ENCODE results near the gene SCNN1G.

DNA sequence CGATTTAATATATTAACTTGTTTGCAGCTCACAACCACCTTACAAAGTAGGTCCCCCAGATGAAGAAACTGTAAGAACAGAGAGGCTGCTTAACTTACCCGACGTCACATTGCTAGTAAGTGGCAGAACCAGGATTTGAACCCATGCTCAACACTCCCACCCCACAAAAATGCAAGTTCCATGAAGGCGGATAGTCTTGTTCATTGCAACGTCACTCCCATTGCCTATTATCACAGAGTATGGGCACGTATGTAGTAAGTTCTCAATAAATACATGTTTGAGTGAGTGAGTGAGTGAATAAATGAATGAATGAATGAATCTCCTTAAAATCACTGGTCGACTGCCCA is 34.4 kb upstream of the SCNN1G start:
- TF ChIP-seq, protein P1, sequence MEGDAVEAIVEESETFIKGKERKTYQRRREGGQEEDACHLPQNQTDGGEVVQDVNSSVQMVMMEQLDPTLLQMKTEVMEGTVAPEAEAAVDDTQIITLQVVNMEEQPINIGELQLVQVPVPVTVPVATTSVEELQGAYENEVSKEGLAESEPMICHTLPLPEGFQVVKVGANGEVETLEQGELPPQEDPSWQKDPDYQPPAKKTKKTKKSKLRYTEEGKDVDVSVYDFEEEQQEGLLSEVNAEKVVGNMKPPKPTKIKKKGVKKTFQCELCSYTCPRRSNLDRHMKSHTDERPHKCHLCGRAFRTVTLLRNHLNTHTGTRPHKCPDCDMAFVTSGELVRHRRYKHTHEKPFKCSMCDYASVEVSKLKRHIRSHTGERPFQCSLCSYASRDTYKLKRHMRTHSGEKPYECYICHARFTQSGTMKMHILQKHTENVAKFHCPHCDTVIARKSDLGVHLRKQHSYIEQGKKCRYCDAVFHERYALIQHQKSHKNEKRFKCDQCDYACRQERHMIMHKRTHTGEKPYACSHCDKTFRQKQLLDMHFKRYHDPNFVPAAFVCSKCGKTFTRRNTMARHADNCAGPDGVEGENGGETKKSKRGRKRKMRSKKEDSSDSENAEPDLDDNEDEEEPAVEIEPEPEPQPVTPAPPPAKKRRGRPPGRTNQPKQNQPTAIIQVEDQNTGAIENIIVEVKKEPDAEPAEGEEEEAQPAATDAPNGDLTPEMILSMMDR (IDR thresholded peaks at IDR 0.05) = no peak
- no peak for TF ChIP-seq EP300 (IDR thresholded peaks at IDR 0.05)
- TF ChIP-seq POLR2AphosphoS5 (IDR thresholded peaks at IDR 0.05) = no peak
- TF ChIP-seq POLR2A (IDR thresholded peaks at IDR 0.05) = no peak

Data from gastroesophageal sphincter (tissue), 3 donors.